Activated gamma-delta T cell (primary cell): ENCODE results near the gene PSMD9.

Experiments
- DNase-seq: peaks from one replicate; lab custom pipeline; 2025; lab: John Stamatoyannopoulos, UW

The PSMD9 gene

GRCh38 chr12:121955258-121956237 is 67.0 kb downstream of the PSMD9 start:
- DNase-seq = no peak

- no peak for DNase-seq
These were observed 69.4 kb downstream of the PSMD9 start for GRCh38 chr12:121957861-121958515.

- no peak for DNase-seq
These were observed 70.1 kb downstream of the PSMD9 start for GRCh38 chr12:121958541-121959240.

GRCh38 chr12:121960541-121960940 is 72.0 kb downstream of the PSMD9 start:
- DNase-seq = no peak

- no peak for DNase-seq
These were observed 72.7 kb downstream of the PSMD9 start for GRCh38 chr12:121961195-121961879.

GRCh38 chr12:121963341-121964018 is 74.9 kb downstream of the PSMD9 start:
- DNase-seq = no peak

GRCh38 chr12:121964813-121965643 is 76.4 kb downstream of the PSMD9 start:
- DNase-seq = no peak

- DNase-seq = no peak
These were observed 78.4 kb downstream of the PSMD9 start for GRCh38 chr12:121966959-121967358.
